Middle frontal gyrus (tissue), 1 donor: ENCODE results near the gene ACACA.
"Not testable (repeated sequence)": the region's sequence is repeated elsewhere in the genome, so short reads cannot be mapped to it uniquely, and the experiment has no call there.

Experiments
- DNase-seq: peaks from one replicate; pipeline ENCODE4 v3.0.0-alpha.2; 2015; ENCODE audit warnings: low spot score; ENCODE audit errors: extremely low spot score

ACACA gene

GRCh38 chr17:37406635-37407461 lies at the start of gene ACACA, which contains the start of gene TADA2A:
Gene ACACA, minus strand, starts transcription at chr17:37406836. Its CDS starts 537 bp downstream, at chr17:37406299.
Gene TADA2A, plus strand, starts transcription at chr17:37406886. Its CDS starts 4,480 bp downstream, at chr17:37411366.
- DNase-seq: peak; percentile 18

- DNase-seq: no peak
These were observed 43.5 kb upstream of the ACACA start for GRCh38 chr17:37450112-37450511.

- no peak for DNase-seq
These were observed 41.0 kb upstream of the ACACA start for GRCh38 chr17:37447641-37448040.

GRCh38 chr17:37446027-37446426 lies 39.4 kb upstream of the ACACA start:
- DNase-seq: no peak

GRCh38 chr17:37441369-37442014 lies 34.9 kb upstream of the ACACA start:
- not testable (repeated sequence) for DNase-seq

- DNase-seq: no peak
These were observed 33.8 kb upstream of the ACACA start for GRCh38 chr17:37440424-37440823.

- no peak for DNase-seq
These were observed 31.5 kb upstream of the ACACA start for GRCh38 chr17:37438141-37438540.

GRCh38 chr17:37432671-37433070 lies 26.0 kb upstream of the ACACA start:
- DNase-seq: no peak

- DNase-seq: no peak
These were observed 23.5 kb upstream of the ACACA start for GRCh38 chr17:37430051-37430627.

- DNase-seq: no peak
These were observed 22.8 kb upstream of the ACACA start for GRCh38 chr17:37429453-37429852.

- DNase-seq: no peak
These were observed 22.4 kb upstream of the ACACA start for GRCh38 chr17:37429039-37429438.

GRCh38 chr17:37425268-37425667 lies 18.6 kb upstream of the ACACA start:
- DNase-seq: no peak

- DNase-seq: no peak
These were observed 16.5 kb upstream of the ACACA start for GRCh38 chr17:37422971-37423625.

GRCh38 chr17:37417852-37418251 lies 11.2 kb upstream of the ACACA start:
- DNase-seq: no peak

- no peak for DNase-seq
These were observed 7.4 kb upstream of the ACACA start for GRCh38 chr17:37413875-37414519.

GRCh38 chr17:37410357-37410756 lies 3.7 kb upstream of the ACACA start:
- no peak for DNase-seq

- not testable (repeated sequence) for DNase-seq
These were observed 1.5 kb upstream of the ACACA start for GRCh38 chr17:37408145-37408479.

- no peak for DNase-seq
These were observed 541 bp downstream of the ACACA start for GRCh38 chr17:37405955-37406634.

- not testable (repeated sequence) for DNase-seq
These were observed 1.1 kb downstream of the ACACA start for GRCh38 chr17:37405522-37405921.

- DNase-seq: no peak
These were observed 6.1 kb downstream of the ACACA start for GRCh38 chr17:37400505-37400904.
